ENCODE data around the gene ARL15. TPM values are rescaled to one million over a fixed set of nuclear protein-coding genes. Genes with fewer than 3 reads are reported as not detected.

Gene ARL15
- total and polyA plus RNA-seq, 8 donors = 20.2 to 27.7 (median 25.1) TPM

- intact Hi-C loops (cut with DNase I) = no loop called here
Measured at GRCh38 chr5:54214722-54215121, 95.7 kb downstream of the ARL15 start.

GRCh38 chr5:54212331-54212730, 98.0 kb downstream of the ARL15 start:
- Histone ChIP-seq H3K4me1 (no peaks in the 10 kb centered on the region), H3K9me3 (no peaks in the 10 kb centered on the region), H3K4me3 (no peak overlapping the region), H3K27ac (no peak overlapping the region), H3K27me3 (no peaks in the 10 kb centered on the region), H3K36me3 (no peaks in the 10 kb centered on the region)
- intact Hi-C loops (cut with DNase I) = no loop called here
- no peak for TF ChIP-seq CTCF (IDR thresholded peaks at IDR 0.05)
- no peak for ATAC-seq
- DNase-seq = no peak

More at GRCh38 chr5:54214722-54215121, 95.7 kb downstream of the ARL15 start:
- ATAC-seq (no peak), DNase-seq (no peak)
- Histone ChIP-seq H3K27me3 (no peaks in the 10 kb centered on the region), H3K4me3 (no peak overlapping the region), H3K9me3 (no peaks in the 10 kb centered on the region), H3K36me3 (no peaks in the 10 kb centered on the region), H3K4me1 (no peaks in the 10 kb centered on the region), H3K27ac (no peak overlapping the region)
- TF ChIP-seq CTCF (IDR thresholded peaks at IDR 0.05) = no peak

- Histone ChIP-seq H3K36me3 (no peaks in the 10 kb centered on the region), H3K4me1 (no peaks in the 10 kb centered on the region), H3K9me3 (no peaks in the 10 kb centered on the region), H3K27ac (no peak overlapping the region), H3K4me3 (no peak overlapping the region), H3K27me3 (no peaks in the 10 kb centered on the region)
- no peak for DNase-seq
- no peak for TF ChIP-seq CTCF (IDR thresholded peaks at IDR 0.05)
- no peak for ATAC-seq
- intact Hi-C loops (cut with DNase I) = no loop called here
Measured at GRCh38 chr5:54211912-54212311, 98.5 kb downstream of the ARL15 start.

- Histone ChIP-seq H3K36me3 (no peaks in the 10 kb centered on the region), H3K27ac (no peak overlapping the region), H3K4me3 (no peak overlapping the region), H3K27me3 (no peaks in the 10 kb centered on the region), H3K4me1 (no peaks in the 10 kb centered on the region), H3K9me3 (no peaks in the 10 kb centered on the region)
- no peak for DNase-seq
- no peak for TF ChIP-seq CTCF (IDR thresholded peaks at IDR 0.05)
- intact Hi-C loops (cut with DNase I) = no loop called here
- ATAC-seq = no peak
Measured at GRCh38 chr5:54207566-54207965, 102.8 kb downstream of the ARL15 start.

GRCh38 chr5:54206580-54207229, 103.7 kb downstream of the ARL15 start:
- ATAC-seq = no peak
- no peak overlapping the region for H3K4me3 ChIP-seq
- H3K27ac ChIP-seq = no peak overlapping the region
- no peak for TF ChIP-seq CTCF (IDR thresholded peaks at IDR 0.05)
- H3K4me1 ChIP-seq = no peaks in the 10 kb centered on the region
- DNase-seq = no peak
- intact Hi-C loops (cut with DNase I) = no loop called here
- no peaks in the 10 kb centered on the region for H3K27me3 ChIP-seq
- H3K36me3 ChIP-seq = no peaks in the 10 kb centered on the region
- H3K9me3 ChIP-seq = no peaks in the 10 kb centered on the region
